ENCODE data around the gene C1QTNF8.

GRCh38 chr16:1125471-1125870 is 29.4 kb upstream of the C1QTNF8 start:
- TF ChIP-seq ATF3 (IDR thresholded peaks at IDR 0.05) = no peak
- TF ChIP-seq CEBPB (IDR thresholded peaks at IDR 0.05; ENCODE audit: low read depth) = no peak
